T-helper 1 cell treated with Interleukin-12 subunit alpha and Interleukin-12 subunit beta and Interleukin-4 antibody, amounts not matched to agents 30 ng/mL and 1 ng/mL, for 36 hours (primary cell): ENCODE data around the gene METTL27. TPM values are rescaled to one million over a fixed set of nuclear protein-coding genes. Genes with fewer than 3 reads are reported as not detected.
"Not testable (repeated sequence)": the region's sequence is repeated elsewhere in the genome, so short reads cannot be mapped to it uniquely, and the experiment has no call there.

Source experiments
- intact Hi-C: fragments of 100-400 bp; cut with micrococcal nuclease; formaldehyde crosslinking; loops from one replicate; pipeline ENCODE4 v1.15.1; 2024
- total RNA-seq: library from RNA; stranded (reverse); gene quantifications from 2 replicates; pipeline ENCODE4 v1.2.3, GENCODE V29; 2022

METTL27 gene
- total RNA-seq, 1 donor from 2014 or later, result 1.7 TPM

- intact Hi-C loops, result no loop called here
These were observed 26.9 kb upstream of the METTL27 start for GRCh38 chr7:73869011-73869798.

- intact Hi-C loops, result no loop called here
These were observed 24.1 kb upstream of the METTL27 start for GRCh38 chr7:73866446-73866767.

GRCh38 chr7:73865738-73866445, 23.6 kb upstream of the METTL27 start:
- intact Hi-C loops, result no loop called here

GRCh38 chr7:73864981-73865711, 22.8 kb upstream of the METTL27 start:
- intact Hi-C loops, result no loop called here

GRCh38 chr7:73861305-73861704, 19.0 kb upstream of the METTL27 start:
- intact Hi-C loops, result no loop called here

- intact Hi-C loops, result no loop called here
These were observed 18.5 kb upstream of the METTL27 start, which contains the start of gene TMEM270 for GRCh38 chr7:73860859-73861258. Gene TMEM270, plus strand, starts transcription at chr7:73861159. Its CDS starts 36 bp downstream, at chr7:73861195.

GRCh38 chr7:73858807-73859206, 16.5 kb upstream of the METTL27 start:
- intact Hi-C loops, result no loop called here

- intact Hi-C loops, result no loop called here
These were observed 14.6 kb upstream of the METTL27 start for GRCh38 chr7:73856941-73857340.

GRCh38 chr7:73852500-73852899, 10.2 kb upstream of the METTL27 start:
- intact Hi-C loops, result no loop called here

- intact Hi-C loops, result loop anchor here (1.0 kb wide), 2 partner anchors 9 to 40 kb away; partner anchors contain the start of gene METTL27
These were observed 9.4 kb upstream of the METTL27 start for GRCh38 chr7:73851410-73852338.

GRCh38 chr7:73850781-73851207, 8.5 kb upstream of the METTL27 start:
- intact Hi-C loops, result loop anchor here (1.0 kb wide), 2 partner anchors 8 to 39 kb away; partner anchors contain the start of gene METTL27

- intact Hi-C loops, result no loop called here
These were observed 5.8 kb upstream of the METTL27 start for GRCh38 chr7:73847941-73848723.

GRCh38 chr7:73845701-73846195, 3.4 kb upstream of the METTL27 start:
- intact Hi-C loops, result not testable (repeated sequence)

- intact Hi-C loops, result loop anchor here (5.0 kb wide), 1 partner anchor 332 kb away; no protein-coding TSS in a partner anchor
These were observed 2.6 kb upstream of the METTL27 start for GRCh38 chr7:73844848-73845460.

GRCh38 chr7:73844131-73844547, 1.8 kb upstream of the METTL27 start:
- intact Hi-C loops, result loop anchor here (5.0 kb wide), 1 partner anchor 333 kb away; no protein-coding TSS in a partner anchor

GRCh38 chr7:73841689-73842066, 638 bp downstream of the METTL27 start:
- intact Hi-C loops, result loop anchor here (1.0 to 5.0 kb wide), 8 partner anchors 10 to 336 kb away; partner anchors contain the start of genes ABHD11, BUD23, DNAJC30 and LIMK1

- intact Hi-C loops, result loop anchor here (5.0 kb wide), 1 partner anchor 336 kb away; no protein-coding TSS in a partner anchor
These were observed 1.5 kb downstream of the METTL27 start for GRCh38 chr7:73840715-73841379.
